GM21367 (cell line): ENCODE data around the gene ARHGEF3.

Experiments
- ATAC-seq: cut with Tn5 transposase; IDR thresholded peaks from one replicate; pipeline ENCODE4 v1.9.1; 2021; ENCODE audit not compliant: unreplicated experiment

Gene ARHGEF3

GRCh38 chr3:56823984-56824703, 22.4 kb upstream of the ARHGEF3 start:
- ATAC-seq, result no peak

DNA sequence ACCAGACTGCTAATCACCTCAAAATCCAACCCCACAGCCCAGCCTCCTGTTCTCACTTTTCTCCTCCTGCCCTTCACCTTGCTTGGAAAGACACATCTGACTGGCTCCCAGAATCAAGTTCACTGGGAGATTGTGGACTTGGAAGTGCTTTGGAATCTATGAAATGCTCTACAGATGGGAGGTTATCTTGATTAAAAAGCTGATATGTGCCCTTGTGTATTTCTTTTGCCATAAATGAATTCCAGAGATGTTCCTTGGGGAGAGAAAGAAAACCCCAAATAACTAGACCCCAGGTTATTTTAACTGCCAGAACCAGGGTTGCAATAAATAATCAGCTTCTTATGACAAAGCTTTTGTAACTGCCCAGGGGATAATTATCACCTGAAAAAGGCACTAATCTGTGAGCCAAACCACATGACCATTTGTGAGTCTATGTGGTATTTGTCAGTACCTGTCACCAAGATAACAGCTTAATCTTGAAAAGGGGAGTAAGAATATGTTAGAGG, 21.7 kb upstream of the ARHGEF3 start:
- ATAC-seq, result no peak

- no peak for ATAC-seq
Observed at GRCh38 chr3:56822501-56822900, 20.8 kb upstream of the ARHGEF3 start.

- ATAC-seq, result no peak
Observed at GRCh38 chr3:56819016-56819809, 17.5 kb upstream of the ARHGEF3 start.

GRCh38 chr3:56818156-56818985, 16.6 kb upstream of the ARHGEF3 start:
- ATAC-seq, result no peak

DNA sequence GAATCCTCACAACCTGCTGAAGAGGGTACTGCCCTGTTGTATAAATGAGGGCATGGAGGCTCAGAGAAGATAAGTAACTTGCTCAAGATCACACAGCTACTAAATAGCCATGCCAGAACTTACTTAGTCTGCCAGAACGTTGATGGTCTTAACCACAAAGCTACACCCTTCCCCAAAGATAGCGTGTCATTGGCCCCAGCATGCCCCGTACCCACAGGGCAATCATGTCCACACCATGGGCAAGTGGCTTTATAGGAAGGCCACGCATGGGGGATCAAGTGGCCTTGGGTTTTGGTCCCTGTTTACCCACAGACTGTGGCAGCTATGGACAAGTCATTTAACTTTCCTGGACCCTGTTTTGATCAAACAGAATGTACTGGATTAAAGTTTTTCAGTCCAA, 15.9 kb upstream of the ARHGEF3 start:
- no peak for ATAC-seq

DNA sequence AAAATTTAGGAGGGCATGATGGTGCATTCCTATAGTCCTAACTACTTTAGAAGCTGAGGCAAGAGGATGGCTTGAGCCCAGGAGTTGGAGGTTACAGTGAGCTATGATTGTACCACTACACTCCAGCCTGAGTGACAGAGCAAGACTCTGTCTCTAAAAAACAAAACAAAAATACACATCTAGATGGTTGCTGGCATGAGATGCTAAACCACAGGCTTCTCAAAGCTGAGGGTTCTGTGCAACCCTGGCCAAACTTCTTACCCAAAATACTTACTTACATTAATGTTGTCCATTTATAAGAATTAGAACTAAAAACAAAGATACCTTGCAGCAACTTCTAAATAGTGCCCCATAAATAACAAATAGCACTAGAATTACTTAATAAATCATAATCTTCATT, 14.3 kb upstream of the ARHGEF3 start:
- no peak for ATAC-seq

DNA sequence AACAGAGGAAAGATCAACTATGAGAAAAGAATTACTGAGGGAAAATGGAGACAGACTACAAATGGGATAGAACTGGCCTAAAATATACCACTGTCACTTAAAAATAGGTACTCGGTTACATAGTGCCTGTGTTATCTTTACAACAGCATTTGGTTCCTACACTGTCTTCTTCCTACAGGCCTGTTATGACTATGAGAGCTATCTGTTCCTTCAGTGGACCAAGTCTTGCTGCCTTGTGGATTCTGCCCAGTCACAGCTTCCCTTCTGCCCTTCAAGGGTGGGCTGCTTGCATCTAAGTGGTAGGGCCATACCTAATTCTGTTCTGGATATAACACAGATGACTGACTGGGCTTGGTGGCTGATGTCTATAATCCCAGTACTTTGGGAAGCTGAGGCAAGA, 13.8 kb upstream of the ARHGEF3 start:
- ATAC-seq, result no peak

- no peak for ATAC-seq
Observed at GRCh38 chr3:56813653-56813960, 11.9 kb upstream of the ARHGEF3 start.

- no peak for ATAC-seq
Observed at GRCh38 chr3:56812754-56813652, 11.3 kb upstream of the ARHGEF3 start.

- no peak for ATAC-seq
Observed at GRCh38 chr3:56811546-56812202, 9.9 kb upstream of the ARHGEF3 start.

- no peak for ATAC-seq
Observed at GRCh38 chr3:56810577-56811545, 9.1 kb upstream of the ARHGEF3 start.

DNA sequence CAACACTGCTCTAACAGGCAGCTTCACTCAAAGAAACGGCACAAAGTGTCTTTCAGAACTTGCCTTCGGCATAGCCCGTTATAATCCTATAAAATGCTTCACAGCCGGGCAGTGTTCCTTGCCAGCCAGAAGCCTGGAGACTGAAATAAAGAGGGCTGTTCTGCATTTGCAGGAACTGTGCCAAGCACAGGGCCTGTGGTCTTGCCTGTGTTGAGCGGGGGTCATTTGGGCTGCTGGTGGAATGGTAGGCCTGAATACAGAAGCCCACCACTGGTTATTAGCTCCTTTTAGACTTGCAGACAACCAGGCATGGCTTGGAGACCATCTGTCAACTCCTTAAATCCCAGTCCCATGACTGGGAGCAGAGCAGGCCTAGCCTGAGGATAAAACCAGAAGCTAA, 4.7 kb upstream of the ARHGEF3 start:
- no peak for ATAC-seq

- ATAC-seq, result no peak
Observed at GRCh38 chr3:56802790-56803189, 1.0 kb upstream of the ARHGEF3 start.

- ATAC-seq, result no peak
Observed at GRCh38 chr3:56802378-56802745, 613 bp upstream of the ARHGEF3 start.

- peak; percentile 6 for ATAC-seq
Observed at GRCh38 chr3:56800832-56801661, 702 bp downstream of the ARHGEF3 start.

DNA sequence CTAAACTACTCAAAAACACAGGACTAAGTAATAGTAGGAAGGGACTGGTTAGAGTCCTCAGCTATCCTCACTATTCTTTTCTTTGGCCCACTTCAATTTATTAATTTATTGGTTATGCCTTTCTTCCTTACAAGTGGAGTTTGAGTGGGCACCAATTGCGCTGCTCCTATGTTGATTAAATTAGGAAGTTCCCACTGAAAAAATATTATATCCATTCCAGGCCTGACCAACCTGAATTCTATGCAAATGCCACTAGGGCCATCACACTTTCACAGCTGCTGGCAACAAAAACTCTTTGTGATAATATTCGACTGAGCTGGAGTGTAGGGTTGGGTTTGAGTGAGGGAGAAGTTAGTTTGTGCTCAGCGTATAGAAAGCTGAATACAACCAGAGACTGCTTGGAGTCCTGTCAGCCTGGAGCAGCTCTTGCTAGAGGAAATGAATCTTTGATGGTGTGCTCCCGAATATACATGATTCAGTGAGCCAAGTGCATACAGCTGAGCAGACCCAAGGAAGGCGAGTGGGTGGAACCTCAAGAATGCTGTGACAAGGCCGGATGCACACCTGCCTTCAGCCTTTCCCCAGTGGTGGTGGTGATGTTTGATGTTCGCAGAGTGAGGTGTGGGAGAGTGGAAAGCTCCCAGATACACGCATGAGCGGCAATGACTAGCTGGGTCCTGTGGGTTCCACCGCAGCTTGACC, 1.5 kb downstream of the ARHGEF3 start:
- peak; percentile 30 for ATAC-seq
